ENCODE measurements around the gene MARCHF5.

- TF ChIP-seq CTCF (IDR thresholded peaks at IDR 0.05), result no peak
- TF ChIP-seq POLR2AphosphoS5 (IDR thresholded peaks at IDR 0.05), result no peak
Observed at GRCh38 chr10:92363498-92363897, 72.5 kb downstream of the MARCHF5 start.
